GM18499 (cell line): ENCODE results near the gene EXOC7.
"Not testable (repeated sequence)": the region's sequence is repeated elsewhere in the genome, so short reads cannot be mapped to it uniquely, and the experiment has no call there.

ENCODE experiments used
- ATAC-seq: cut with Tn5 transposase; IDR thresholded peaks from one replicate; pipeline ENCODE4 v1.9.1; 2021; ENCODE audit warnings: moderate number of reproducible peaks; ENCODE audit not compliant: insufficient read depth, unreplicated experiment

Gene EXOC7

DNA sequence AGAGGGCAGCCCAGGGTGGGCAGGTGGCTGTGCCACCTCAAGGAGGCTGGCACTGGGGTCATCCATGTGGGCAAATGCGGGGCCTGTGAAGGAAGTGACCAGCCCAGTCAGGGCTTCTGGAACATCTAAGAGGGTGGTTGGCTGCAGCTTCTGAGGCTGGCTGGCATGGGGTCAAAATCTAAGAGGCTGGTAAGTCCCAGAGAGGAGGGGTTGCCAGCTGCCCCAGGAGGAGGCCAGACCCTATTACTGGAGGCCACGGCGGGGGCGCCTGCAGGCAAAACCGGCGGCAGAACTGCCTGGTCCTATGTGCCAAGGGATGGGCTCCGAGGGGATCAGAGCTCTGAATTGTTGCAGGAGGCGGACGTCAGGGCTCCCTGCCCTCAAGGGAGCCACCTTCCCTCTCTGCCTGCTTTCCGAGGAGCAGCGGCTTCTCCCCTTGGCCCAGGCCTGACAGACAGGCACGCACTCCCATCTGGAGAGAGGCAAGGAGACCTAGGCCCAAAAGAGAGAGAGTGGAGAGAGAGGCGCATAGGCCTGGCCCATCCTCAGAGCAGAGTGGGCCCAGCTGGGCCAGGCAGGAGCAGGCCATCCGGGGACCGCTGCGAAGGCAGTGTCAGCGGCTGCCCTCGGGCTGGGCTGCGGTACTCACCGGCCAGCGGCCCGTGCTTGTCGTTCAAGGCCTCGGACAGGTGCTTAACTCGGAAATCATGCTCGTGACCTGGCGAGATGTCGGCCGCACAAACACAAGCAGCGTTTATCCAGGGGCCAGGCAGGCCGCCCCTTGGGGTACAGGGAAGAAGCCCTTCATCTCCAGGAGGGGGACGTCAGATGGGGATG lies 13.7 kb downstream of the EXOC7 start:
- no peak for ATAC-seq

DNA sequence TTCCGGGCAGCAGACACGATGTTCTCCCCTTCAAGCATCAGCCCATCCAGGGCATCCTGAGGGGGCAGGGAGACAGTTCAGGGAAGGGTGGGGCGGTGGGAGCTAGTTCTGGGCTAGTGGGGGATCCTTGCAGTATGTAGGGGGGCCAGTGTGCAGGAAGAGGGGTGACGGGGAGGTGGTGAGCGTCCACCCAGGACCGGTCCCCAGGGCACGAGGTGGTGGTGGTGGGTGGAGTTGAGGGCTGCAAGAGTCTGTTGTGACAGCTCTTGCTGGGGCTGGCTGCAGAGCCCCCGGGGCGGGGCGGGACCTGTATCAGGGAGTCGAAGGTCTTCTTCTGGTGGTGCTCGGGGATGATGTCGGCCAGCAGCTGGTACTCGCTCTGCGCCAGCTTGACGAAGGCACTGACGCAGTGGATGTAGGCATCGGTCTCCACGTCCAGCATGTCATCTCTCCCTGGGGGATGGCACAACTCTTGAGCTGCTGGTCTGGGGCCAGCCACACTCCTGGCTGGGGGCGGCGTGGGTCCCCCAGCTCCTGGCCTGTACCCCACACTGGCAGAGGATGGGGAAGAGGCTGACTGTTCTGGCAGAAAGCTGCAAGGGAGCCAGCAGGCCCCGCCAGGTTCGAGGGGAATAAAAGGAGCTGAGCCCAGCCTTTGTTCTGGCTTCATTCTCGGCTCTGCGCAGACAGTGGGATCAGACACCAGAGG lies 14.6 kb downstream of the EXOC7 start:
- ATAC-seq, result no peak

DNA sequence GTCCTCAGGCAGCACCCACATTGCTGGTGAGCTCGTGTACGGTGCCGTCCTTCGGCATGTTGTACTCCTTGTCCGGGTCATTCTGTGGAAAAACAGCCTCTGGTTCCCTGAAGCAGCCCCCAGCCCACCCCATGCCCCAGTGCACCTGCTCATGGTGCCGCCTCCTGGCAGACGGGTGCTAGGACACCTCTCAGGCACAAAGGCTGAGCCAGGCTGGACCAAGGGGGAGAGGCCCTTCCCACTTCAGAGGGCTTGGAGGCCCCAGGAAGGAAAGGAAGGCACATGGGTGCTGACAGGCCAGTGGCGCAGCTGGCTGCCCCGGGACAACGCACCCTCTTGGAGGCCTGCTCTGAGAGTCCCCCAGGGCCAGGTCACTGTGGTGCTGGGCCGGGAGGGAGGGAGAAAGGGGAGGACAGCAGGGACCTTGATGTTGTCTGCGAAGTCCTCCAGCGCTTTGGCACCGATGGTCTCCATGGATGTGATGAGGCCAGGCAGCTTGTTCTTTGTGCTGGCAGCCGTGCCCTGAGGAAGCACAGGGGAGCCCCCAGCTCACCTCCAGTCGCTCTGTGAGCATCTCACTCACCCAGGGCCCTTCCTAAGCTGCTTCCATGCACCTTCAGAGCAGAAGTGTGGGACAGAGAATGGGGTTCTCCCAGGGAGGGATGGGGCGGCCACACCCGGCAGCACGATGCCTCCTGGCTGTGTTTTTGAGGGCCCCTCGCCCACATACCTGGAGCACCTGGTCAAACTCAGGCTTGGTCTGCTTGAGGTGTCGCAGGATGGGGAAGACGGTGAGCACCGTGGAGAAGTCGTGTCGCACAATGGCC lies 15.3 kb downstream of the EXOC7 start:
- ATAC-seq, result no peak

DNA sequence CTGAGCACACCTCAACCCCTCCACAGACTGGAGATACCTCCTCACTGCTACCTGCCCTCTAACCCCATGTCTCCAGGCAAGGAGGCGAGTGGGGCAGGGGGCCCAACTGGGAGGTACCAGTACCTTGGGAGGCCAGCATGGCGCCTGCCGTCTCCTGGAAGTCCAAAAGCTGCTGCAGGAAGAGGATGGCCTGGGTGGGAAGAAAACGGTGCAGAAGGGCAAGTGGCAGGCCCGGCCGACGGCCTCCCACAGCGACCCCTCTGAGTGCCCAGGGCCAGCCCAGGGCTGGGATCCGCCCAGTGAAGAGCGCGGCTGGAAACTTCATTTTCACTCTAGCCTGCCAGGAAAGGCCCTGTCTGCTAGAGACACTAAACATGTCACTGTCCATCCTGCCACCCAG lies 16.1 kb downstream of the EXOC7 start:
- no peak for ATAC-seq

DNA sequence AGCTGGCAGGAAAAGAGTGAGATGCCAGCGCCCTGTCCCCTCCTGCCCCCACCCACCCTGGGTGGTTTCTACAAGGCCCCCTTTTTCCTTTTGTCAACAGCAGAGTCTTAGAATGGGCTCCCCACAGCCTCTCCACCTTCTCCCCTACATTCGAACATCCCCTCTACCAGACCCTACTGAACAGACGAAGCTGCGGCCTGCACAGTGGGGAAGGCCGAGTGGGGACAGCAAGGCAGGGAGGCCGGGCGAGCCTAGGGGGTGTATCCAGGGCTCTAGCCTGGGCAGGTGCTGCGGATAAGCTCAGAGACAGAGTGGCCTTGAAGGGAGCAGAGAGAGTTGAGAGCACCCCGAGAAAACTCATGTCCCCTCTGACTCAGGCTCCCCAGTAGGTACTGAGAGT lies 17.2 kb downstream of the EXOC7 start:
- ATAC-seq, result no peak

DNA sequence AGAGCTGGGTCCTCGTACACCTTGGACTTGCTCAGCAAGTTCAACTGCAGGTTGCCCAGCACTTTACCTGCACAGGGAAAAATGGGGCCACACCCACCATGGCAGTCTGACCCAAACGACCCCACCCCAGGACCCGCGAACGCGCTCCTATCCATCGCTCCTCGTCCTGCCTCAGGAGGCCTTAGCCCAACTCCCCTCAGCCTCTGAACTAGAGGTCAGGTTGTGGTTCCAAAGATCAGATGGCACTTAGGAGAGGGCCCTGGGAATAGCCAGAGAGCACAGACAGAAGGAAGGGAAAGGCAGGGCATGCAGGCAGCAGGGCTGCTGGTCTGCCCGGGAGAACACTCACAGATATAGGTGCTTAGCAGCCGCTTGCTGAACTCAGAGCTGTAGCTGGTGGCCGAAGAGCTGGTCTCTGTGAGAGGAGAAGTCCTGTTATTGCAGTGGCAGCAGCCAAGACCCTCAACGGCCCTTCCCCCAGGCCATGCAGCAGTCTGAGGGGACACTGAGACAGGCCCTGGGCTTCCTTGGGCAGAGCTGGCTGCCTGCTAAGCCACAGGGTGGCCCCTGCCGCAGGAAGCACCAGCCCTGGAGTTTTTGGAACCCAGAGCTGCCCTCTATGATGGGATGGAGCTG lies 17.7 kb downstream of the EXOC7 start:
- no peak for ATAC-seq

DNA sequence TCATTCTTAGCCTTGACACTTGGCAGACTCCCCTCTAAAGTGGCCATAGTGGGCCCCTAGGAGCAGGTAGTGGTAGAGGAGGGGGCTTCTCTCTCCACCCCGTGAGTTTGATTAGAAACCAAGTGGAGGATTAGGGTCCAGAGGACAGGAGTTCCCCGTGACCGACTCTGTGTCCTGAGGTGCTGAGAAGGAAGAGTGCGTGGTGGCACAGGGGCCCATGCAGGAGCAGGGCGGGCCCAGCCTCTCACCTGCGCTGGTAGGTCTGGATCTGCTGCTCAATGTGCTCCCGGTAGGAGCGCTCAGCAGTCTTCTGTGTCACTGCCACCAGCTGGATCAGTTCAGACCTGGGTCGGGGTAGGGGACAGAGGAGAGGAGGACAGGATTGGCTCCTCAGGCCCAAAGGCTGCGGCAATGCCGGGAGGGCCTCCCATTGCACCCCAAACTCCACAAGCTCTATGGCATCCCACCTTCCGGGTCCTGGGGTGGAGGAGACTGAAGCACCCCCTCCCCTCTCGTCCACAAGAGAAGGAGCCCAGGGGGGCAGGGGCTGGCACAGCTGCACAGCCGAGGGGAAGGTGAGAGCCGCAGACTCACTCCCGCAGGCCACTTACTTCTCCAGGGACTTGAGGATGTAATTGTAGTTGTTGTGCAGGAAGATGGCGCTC lies 18.4 kb downstream of the EXOC7 start:
- no peak for ATAC-seq

DNA sequence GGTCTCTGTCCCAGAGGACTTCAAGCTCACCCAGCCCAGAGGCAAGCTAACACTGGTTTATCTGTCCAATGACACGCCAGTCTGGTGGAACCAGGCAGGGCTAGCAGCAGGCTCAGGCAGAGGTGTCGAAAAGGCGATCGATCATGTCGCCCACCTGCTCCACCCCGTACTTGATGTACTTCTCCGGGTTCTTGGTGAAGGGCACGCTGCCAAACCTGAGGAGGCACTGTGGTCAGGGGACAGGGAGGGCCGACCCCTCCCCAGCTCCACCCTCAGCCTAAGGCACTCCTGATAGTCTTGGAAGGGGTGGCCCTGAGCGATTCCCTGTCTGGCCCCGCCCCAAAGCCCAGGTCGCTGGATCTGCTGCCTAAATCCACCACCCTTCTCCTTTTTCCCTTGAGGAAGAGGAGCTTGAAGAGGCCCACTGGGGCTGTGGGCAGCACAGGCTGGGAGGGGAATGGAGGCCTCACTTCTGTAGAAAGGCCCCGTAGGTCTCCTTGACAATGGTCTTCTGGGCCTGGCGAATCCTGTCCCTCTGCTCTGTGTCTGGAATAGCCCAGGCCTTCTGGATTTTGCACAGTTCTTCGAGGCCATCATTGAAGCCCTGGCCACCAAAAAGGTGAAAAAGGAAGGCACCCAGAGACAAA lies 19.9 kb downstream of the EXOC7 start:
- no peak for ATAC-seq

DNA sequence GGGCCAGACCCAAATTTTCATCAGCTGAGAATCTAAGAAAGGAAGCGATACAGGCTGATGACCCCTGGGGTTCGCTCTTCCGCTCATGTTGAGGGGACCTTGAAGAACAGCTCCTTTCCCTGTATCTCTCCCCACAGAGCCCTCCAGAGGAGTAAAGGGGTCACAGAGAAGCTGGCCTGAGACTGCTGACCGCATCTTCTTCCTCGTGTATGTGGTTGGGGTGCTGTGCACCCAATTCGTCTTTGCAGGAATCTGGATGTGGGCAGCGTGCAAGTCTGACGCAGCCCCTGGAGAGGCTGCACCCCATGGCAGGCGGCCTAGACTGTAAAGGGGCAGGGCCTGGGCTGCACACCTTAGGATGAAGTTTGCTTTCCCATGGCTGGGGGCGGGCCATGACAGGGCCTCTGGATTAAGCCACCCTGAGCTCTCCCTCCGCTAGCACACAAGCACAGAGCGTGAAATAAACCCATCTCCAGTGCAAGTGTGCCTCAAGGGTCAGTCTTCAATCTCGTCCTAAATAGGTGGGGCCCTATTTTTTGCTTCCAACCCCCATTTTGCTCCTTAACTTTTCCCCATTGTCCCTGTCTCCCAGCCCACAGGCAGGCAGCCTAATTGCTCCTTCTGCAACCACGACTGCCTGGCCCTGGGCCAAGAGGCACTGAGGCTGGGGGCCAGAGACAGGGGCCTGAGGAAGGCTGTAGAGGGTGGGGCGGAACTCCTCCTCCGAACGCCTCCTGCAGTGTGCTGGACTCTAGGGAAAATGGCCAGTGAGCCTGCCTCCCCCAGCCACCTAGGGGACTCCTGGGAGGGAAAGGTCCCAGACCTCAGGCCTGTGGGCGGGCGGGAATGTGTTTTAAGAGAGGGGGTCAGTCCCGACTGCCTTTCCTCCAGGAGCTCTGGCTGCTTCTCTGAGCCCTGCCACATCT lies 21.0 kb downstream of the EXOC7 start:
- ATAC-seq, result no peak

DNA sequence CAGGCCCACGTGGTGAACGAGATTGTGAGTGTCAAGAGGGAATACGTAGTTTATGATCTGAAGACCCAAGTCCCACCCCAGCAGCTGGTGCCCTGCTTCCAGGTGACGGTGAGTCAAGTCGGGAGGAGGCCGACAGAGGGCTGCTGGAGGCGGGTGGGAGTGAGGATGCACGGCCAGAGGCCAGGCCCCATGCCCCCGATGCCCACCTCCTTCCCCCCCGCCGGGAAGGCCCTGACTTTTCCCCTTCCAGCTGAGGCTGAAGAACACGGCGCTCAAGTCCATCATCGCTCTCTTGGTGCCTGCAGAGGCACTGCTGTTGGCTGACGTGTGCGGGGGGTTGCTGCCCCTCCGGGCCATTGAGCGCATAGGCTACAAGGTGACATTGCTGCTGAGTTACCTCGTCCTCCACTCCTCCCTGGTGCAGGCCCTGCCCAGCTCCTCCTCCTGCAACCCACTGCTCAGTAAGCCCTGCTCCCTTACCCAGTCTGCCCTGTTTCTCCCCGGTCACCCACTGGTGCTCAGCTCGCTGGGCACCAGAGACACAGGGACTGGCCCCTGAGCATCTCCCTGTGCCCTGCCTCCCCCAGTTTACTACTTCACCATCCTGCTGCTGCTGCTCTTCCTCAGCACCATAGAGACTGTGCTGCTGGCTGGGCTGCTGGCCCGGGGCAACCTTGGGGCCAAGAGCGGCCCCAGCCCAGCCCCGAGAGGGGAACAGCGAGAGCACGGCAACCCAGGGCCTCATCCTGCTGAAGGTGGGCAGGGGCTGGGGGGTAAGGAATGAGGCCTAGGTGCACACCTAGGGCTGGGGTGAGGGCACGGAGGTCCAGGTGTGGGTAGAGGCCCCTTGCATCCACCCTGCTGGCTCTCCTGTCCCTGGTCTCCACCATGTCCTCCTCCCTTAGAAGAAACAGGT lies 22.0 kb downstream of the EXOC7 start:
- no peak for ATAC-seq

DNA sequence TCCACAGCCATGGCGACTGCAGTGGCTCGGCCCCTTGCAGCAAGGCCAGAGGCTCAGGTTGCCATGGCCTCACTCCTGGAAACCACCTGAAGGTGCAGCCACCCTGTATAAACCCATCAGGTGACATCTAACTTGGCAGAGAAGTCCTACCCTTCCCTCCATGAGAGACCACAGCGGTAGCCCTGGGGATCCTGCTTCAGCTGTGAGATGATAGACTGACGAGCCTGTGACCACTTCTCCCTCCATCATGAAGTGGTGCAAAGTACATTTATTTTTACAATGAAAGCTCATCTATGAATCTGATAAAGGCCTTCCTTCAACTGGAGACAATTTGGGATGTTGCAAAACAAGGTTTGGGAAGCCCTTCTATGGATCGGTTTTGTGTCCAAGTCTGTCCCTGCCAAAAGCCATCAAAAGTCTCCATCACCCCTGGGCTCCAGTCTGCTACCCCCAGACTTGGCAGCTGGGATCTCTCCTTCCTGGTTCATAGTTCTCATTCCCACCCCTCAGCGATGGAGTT lies 22.8 kb downstream of the EXOC7 start:
- no peak for ATAC-seq

DNA sequence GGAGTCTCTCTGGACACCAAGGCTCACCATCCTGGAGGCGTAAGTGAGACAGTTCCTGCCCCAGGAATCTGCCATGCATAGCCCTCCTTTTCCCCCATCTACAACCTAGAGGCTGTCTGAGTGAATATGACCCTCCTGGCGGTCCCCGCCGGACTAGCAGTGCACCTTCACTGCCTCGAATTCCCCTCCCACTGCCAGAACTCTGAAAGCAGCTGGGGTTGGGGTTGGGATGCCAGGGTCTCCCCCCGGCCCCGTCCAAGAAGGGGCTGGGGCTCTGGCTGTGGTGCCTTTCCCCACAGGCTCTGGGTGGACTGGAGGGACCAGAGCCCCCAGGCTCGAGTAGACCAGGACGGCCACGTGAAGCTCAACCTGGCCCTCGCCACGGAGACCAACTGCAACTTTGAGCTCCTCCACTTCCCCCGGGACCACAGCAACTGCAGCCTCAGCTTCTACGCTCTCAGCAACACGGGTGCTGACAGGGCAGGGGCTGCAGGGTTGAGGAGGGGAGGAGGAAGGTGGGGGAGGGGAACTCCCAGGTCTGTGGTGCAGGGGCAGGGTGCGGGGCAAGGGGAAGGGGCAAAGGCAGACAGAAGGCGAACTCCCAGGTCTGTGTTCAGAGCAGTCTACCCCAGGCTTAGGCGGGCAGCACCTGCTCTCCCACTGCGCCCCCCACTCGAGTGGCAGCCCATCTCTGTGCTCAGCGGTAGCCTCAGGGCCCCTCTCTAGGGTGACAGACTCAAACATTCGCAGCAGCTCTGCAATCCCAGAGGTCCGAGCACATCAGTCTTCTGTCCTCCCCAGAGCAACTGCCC lies 23.4 kb downstream of the EXOC7 start:
- no peak for ATAC-seq

DNA sequence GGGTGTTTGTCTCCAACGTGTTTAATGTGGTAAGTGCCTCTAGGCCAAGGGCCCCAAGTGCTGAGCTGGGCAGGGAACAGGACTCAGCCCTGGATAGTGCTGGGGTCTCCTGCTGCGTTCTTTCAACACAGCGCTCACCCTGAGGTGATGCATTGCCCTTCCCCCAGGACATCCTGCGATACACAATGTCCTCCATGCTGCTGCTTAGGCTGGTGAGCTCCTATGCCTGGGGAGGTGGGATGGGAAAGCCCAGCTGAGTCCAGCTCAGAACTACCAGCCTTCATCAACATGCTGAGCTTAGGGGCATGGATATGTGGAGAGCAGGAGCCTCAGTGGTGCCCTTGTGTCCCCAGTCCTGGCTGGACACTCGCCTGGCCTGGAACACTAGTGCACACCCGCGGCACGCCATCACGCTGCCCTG lies 24.0 kb downstream of the EXOC7 start:
- ATAC-seq, result no peak

DNA sequence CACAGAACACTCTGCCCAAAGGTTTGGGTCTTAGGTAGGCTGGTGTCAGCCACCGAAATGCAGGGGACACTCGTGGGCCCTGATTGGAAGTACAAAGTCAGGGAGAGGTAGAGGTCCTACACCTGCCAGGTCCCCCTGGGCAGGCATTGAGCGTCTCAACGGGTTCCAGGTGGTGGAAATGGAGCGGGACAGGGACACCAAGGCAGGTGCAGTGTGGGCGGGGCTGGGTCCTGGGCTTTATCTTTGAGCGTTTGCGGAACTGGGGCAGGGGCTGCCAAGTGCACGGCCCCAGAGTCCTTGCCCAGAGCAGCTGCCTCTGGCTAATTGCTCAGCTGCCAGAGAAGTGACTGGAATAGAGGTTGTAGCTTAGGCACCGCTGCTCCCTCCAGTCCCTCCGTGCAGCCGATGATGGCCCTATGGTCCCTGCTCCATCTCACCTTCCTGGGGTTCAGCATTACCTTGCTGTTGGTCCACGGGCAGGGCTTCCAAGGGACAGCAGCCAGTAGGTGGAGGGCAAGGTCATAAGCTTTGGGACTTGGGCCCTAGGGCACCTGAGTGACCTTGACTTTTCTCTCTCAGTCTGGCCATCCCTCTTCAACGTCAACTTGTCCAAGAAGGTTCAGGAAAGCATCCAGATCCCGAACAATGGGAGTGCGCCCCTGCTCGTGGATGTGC lies 24.6 kb downstream of the EXOC7 start, which contains the start of gene ZACN:
Gene ZACN, plus strand, starts transcription at position 323 of the 675 bp plus-strand sequence. Its CDS starts 83 bp downstream, at position 406.
- no peak for ATAC-seq

DNA sequence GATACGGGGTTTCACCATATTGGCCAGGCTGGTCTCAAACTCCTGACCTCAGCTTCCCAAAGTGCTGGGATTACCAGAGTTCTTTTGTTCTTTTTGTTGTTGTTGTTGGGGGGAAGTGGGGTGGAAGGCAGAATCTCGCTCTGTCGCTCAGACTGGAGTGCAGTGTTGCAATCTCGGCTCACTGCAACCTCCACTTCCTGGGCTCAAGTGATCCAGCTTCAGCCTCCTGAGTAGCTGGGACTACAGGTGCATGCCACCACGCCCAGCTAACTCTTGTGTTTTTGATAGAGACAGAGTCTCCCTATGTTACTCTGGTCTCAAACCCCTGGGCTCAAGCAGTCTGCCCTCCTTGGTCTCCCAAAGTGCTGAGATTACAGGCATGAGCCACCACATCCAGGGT lies 25.2 kb downstream of the EXOC7 start:
- not testable (repeated sequence) for ATAC-seq
